DMS 273 (cell line): ENCODE results near the gene MON1A.
"Not testable (repeated sequence)": the region's sequence is repeated elsewhere in the genome, so short reads cannot be mapped to it uniquely, and the experiment has no call there.

Experiments
- DNase-seq: peaks from one replicate; lab custom pipeline; 2025; ENCODE audit not compliant: unreplicated experiment; lab: John Stamatoyannopoulos, UW

Gene MON1A

DNA sequence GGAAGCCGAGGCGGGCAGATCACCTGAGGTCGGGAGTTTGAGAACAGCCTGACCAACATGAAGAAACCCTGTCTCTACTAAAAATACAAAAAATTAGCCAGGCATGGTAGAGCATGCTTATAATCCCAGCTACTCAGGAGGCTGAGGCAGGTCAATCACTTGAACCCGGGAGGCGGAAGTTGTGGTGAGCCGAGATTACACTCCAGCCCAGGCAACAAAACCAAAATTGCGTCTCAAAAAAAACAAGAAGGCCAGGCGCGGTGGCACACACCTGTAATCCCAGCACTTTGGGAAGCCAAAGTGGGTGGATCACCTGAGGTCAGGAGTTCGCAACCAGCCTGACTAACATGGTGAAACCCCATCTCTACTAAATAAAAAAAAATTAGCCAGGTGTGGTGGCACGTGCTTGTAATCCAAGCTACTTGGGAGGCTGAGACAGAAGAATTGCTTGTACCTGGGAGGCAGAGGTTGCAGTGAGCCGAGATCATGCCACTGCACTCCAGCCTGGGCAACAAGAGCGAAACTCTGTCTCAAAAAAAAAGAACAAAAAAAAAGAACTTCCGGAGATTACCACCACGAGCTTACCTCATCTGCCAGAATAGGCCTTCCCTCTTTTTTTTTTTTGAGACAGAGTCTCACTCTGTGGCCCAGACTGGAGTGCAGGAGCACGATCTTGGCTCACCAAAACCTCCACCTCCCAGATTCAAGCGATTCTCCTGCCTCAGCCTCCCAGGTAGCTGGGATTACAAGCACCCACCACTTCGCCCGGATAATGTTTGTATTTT, 11.6 kb downstream of the MON1A start:
- not testable (repeated sequence) for DNase-seq

DNA sequence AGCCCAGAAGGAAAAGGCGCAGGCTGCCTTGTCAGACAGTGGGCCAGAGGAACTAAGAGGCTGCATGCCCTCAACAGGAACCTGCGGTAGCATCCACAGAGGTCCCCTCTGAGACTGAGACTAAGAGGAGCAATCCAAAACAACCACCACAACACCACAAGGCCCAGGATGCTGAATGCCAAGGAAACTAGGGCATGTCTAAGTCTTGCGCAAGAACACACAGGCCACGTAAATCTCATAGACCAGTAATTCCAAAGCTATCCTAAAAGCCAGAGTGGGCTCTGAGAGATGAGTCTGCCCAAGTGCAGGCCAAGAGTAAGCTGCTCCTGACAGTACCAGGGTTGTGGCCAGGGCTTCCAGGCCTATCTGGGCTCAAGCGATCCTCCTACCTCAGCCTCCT, 12.9 kb downstream of the MON1A start:
- no peak for DNase-seq

DNA sequence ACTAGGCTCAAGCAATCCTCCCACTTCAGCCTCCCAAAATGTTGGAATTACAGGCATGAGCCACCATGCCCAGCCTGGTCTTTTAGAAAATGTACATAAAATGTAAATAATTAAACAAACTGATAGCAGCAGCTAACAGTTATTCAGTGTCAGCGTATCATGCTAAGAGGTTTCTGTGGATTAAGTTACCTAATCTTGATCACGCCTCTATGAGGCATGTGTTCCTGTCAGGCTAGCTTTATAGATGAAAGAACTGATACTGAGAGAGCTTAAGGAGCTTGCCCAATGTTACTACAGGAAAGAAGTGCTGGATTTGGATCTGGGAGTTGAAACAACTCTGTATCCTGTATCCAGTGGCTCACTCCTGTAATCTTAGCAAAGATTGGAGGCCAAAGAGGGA, 14.7 kb downstream of the MON1A start:
- DNase-seq, result no peak

DNA sequence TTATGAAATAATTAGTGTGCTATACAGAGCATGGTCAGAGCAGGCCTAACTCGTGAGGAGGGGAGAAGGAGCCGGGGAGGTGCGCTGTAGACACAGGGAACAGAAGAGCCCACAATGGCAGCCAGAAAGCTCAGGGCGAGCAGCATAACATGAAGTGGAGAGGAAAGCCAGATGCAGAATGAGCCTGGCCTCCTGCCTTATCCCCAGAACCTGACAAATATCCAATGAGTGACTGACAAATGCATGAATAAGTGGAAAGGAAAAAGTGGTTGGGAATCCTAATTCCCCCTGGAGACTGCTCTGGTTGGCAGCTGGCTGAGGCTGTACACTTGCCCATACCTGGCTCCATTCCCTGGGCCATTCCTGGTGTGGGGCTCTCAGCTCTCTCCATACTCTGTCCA, 16.7 kb downstream of the MON1A start:
- DNase-seq, result peak; percentile 87

DNA sequence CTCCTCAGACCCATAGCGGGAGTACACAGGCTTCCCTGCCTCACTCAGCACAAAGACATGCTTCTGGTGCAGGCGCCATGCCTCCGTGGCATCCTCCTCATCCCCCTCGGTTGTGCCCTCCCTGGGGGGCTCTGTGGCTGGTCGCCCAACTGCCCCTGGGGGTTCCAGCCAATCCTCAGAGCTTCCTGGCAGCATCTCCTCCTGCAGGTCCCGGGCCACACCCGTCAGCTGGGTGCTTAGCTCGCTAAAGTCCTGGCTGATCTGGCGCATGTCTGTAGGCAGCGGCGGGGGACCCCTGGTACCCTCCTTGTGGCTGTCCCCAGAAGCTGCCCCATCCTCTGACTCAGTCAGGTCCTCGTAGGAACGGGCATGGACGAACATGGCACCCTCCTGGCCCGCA, 18.0 kb downstream of the MON1A start:
- DNase-seq, result no peak

DNA sequence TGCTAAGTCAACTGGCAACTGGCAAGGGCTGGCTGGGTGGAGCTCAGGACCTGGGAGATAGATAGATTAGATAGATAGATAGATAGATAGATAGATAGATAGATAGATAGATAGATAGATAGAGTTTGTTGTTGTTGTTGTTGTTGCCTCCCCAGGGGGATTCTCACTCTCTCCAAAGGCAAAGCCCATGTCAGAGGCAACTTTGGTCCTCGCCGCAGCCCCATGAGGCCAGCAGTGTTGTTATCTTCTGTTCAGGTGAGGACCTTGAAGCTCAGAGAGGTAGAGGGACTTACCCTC, 18.5 kb downstream of the MON1A start:
- no peak for DNase-seq

DNA sequence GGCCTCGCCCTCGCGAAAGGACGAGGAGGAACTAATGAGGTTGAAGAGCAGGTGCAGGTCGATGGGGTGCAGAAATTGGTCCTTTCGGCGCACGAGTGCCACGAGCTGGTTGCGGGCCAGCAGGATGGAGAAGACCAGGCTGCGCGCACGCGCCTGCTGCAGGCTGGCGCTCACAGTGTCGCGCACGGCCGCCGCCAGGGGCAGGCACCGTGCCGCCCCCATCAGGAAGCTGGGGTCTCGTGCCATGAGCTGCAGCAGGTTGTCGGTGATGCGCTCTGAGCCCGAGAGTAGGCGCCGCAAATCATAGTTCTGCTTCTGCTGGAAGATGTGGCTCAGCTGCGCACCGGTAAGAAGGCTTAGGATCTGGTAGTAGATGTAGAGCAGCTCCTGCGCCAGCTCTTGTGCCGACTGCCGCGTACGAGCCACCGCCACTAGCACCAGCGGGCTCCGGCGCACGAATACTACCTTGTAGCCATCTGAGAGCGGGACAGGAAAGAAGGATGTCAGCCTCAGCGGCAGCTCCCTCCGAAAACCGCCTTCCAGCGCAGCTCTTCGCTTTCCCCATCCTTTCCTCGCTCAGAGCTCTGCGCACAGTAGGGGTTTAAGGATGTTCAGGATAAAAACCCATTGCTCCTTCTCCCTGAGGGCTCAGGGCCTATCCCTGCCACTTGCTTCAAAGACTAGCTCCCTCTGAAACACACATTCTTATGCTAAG, 19.0 kb downstream of the MON1A start:
- DNase-seq, result no peak

DNA sequence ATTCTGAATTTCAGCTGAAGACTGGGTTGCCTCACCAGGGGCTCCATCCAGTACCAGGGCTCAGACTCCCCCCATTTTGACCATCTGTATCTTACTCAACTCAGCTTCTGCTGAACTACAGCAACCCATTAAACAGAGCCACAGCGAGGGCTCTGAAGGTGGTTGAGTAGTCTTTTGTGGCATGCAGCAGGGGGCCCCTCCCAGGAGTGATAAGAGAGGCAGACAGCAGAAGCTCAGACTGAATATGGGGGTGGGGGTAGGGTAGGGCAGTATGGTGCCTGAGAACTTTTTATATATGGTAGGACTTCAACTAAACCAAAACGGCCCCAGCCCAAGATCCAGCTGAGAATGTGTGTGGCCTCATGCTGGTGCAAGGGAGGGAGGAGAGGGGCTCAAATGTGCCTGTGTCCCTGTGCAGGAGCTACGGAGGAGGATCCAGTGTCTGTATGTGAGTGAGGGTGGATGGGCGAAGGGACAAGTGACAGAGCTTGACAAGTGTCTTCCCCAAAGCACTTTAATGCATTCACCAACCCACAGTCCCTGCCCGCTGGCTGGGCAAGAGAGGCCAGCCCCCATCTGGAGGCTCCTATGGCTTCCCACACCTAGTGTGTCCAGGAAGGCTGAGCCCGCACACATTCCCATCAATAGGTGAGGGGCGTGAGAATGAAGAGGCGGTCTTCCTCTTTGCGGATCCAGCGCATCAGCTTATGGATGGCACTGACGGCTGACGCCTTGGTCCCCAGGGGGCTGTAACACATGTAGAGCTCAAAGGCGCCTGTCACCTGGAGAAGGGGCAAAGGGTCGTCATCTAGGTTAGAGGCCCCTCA, 21.0 kb downstream of the MON1A start:
- no peak for DNase-seq

DNA sequence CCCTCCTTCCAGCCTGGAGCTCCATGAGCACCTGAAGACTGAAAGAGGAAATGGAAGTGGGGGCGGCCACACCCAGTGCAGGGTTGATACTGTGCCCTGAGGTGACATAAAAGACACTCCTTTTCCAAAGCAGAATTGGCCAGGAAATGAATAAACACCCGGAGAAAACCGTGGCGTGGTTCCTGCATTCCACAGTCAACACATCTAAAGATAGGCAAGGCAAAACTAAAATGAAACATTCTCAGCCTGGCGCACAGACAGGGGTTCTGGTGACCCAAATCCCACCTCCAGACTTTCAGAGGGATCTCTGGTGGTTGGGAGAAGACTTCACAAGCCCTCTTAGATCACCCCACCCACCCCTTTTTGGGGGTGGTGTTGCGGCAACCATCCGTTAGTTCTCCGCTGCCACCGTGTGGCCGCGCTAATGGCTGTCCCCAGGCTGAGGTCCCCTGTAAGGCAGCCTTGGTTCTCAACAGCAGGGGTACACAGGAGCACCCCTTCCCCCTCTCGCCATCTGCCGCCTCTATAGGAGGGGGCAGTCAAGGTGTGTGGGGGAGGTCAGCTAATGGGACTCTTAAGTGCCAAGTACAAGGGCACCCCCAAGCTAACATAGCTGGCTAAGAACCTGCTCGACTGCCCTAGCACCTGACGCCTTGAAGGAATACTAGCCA, 23.4 kb downstream of the MON1A start:
- DNase-seq, result peak; percentile 75

DNA sequence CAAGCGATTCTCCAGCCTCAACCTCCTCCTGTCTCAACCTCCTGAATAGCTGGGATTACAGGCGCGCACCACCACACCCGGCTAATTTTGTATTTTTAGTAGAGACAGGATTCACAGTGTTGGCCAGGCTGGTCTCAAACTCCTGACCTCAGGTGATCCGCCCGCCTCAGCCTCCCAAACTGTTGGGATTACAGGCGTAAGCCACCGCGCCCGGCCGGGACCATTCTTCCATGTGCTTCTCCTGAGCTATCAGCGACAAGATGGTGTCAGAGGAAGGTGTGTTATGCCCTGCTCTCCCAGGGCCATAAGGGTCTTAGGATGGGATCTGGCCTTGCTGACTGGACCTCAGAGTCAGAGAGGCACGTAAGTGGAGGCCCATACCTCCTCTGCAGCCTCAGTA, 25.2 kb downstream of the MON1A start:
- not testable (repeated sequence) for DNase-seq

DNA sequence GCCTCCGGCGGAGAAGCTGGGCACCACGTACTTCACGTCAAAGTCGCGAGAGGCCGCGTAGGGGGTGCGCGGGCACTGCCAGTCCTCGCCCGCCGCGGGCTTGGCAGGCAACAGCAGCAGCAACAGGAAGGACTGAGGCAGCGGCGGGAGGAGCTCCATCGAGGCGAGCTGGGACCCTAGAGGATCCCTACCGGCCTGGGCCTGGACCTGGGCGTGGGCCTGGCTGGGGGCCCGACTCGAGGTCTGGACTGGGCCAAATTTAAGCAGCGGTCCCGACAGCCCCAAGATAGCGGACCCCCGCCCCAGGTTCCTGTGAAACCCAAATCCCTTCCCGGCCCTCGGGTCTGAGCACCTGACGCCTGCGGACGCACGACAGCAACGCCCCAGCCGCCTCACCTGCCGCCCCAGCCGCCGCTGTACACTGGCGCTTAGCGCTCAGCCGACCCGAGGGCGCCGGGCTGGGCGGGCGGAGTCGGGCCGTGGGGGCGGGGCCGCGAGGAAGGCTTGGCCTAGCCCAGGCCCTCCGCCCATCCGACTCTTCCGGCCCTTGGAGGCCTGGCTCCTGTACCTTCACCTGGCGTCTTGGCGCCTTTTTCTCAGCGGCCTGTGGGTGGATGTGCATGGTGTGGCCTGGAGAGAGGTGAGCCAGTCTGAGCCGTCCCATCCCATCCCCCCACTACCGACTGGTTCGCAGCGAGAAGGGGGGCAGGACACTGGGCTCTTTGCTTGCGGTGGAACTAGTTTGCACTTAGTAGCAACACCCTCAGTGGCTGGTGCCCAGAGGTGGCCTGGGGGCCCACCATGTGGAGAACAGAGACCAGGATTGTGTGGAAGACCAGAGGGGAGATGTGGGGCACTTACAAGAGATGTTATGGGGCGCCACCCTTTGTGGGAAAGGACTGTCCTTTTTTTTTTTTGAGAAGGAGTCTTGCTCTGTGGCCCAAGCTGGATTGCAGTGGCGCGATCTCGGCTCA, 25.9 kb downstream of the MON1A start, which contains the start of gene MST1R:
TSS of gene MST1R (minus strand) at position 423 of the 974 bp plus-strand sequence. CDS start at position 159, 264 bp downstream.
- DNase-seq, result no peak

DNA sequence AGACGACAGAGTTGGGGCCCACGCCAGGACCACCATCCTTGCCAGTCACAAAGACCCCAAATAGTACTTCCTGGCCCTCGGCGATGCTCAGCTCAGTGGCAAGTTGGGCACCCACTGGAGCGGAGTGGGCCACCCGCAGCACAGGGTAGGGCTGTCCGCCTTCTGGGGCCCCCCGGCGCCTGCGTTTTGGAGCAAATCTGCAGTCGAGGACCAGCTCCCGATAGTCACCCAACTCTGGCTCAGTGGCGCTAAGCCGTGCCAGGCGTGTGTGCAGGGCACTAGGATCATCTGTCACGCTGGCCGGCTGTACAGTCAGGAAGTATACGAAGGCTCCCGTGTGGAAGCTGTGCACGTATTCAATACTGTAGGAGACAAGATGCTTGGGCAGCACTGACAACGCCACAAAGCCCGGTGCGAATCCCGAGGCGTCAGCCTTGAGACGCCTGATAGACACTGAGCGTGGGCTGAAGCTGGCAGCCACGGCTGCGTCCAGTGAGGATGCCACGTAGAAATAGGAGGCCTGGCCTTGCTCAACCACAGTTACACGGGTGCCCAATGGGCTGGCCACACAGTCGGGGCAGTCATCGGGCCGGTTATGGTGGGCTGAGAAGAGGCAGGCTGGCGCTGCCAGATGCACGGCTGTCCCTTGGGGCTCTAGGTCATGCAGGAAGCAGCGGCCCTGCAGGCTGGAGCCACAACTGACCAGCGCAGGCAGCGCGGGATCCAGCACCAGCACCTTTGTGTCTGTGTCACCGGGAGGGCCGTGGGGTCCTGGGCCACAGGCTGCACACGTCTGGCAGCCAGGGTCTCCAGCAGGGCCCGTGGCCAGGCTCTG, 26.9 kb downstream of the MON1A start:
- DNase-seq, result no peak

DNA sequence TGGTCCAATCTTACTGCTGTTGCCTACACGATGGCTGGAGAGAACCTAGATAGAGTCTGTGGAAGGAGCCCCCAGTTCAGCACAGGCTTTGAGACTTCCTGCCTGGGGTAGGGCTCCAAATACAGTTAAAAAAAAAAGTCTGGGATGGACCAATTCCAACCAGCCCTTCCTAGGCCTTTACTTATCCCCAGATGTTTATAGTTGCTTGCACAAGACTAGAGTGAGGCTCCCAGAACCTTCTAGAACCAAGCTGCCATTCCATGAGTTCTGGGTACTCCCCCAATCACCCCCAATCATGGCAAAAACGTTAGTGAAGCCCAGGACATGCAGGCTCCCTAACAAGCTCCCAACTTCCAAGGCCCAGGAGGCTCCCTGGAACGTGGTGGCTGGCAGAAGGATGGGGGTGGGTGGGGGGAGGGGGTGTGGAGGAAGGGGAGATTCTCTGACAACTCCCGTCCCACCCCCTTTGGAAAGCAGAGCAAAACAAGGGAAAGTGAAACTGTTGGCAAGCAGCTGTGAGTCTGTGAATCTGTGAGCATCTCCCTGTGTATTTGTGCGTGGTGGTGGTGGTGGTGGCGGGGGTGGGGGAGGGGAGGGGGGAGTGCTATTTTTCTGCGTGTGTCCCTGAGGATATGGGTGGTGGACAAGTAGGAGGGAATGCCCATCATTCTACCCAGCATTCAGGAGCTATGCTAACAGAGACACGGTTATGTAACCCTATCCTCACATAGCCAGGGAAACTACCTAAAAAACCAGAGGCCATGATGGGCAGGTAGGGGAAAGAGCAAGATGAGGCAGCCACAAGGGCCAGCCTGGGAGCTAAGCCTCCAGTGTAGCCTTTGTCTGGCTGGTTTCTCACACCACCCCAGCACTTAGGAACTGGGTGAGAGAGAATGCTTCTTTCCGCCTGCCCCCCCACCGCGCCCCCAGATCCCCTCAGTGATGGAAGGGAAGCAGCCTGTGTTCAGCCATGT, 28.0 kb downstream of the MON1A start:
- DNase-seq, result no peak

DNA sequence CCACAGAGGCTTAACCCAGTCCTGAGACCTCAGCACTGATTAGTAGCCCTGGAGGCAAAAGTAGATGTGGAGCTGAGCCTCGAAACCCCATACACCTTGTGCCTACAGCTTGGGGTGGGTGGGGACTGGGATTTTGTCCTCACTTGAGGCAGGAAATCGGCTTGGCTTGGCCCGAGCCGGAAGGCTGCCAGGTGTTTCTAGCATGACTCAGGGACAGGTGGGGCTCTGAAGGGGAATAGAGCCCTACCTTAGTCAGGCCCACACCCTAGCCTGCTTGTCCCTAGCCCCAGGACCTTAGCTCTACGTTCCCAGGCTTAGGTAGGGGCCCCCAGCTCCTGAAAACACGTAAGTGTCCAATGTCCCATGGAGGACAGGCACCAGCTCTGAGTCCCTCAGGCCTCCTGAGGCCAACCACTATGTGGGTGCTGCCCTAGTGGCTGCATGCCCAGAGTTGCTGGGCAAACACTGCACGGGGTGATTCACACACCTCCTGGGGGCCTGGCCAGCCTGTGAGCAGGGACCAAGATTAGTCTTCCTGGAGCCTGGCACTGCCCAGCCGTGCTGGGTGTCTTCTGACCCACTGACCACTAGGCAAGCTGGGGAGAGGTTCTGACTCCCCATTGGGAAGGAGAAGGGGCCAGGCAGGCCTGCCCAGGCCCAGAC, 29.0 kb downstream of the MON1A start:
- no peak for DNase-seq

DNA sequence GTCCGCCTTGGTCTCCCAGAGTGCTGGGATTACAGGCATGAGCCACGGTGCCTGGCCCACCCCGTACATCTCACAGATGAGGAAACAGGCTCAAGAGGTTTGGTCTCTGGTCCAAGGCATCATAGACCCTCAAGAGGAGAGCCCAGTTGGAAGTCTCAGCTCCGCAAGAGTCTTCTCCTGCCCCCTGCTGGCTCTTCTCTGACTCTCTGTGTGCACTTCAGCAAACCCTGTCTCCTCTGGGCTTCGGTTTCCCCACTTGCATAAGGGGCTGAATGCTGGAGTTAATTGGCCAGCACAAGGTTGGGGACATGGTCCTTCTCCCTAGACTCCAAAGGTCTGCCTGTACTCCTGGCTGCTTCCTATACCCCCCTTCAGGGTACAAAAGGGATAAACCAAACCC, 29.8 kb downstream of the MON1A start:
- DNase-seq, result peak; percentile 78

DNA sequence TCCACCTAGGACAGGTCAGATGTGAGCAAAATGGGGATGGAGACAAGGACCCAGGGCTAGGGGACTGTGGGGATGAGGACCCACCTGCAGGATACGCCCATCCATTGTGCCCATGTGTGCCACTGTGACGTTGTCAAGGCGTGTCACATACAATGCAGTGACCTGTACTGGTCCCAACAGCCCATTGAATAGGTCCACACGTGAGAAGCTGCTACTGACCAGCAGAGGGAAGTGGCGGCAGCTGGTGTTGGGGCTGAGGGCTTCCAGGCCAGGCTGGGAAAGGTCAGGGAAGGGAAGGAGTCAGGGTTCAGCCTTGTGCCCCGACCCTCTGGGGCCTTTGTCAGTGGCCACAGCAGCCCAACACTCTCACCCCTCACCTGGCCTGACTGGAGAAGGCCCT, 30.6 kb downstream of the MON1A start:
- no peak for DNase-seq

DNA sequence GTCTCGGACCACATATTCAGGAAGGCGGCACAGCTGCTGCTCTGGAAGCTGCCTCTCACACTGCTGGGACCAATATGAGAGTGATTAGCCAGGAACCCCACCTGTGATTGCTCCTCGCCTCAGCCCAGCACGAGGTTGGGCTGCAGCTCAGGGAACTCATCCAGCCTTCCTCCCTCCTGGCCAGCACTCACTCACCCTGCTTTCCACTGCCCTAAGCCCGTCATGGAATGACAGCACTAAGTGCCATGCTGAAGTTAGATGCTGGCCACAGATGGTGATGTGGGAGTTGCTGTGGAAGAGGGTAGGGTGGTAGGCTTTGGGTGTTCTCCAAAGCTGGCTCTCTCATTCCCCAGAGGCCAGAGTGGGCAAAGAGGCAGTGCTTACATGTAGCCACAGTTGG, 33.3 kb downstream of the MON1A start:
- DNase-seq, result no peak

DNA sequence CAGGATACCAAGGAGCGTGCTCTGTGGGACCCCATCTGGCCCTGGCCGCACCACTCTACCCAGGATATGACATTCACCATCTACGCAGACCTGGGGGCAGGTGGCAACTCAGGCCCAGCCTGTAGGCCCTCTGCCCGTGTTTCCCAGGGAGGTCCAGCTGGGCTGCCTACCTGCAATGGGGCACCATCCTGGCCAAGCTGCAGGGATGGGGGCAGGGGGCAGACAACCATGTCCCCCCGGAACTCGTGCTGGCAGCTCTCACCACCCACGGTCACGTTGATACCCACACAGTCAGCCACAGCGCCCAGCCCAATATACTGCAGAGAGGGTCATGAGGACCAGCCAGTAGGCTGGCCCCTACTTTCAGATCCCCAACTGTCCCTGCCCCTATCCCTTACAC, 33.8 kb downstream of the MON1A start:
- no peak for DNase-seq
